HG03460 (cell line): ENCODE measurements around the gene RPL18A.

Experiments
- ATAC-seq: cut with Tn5 transposase; IDR thresholded peaks from one replicate; pipeline ENCODE4 v1.9.1; 2021; ENCODE audit not compliant: unreplicated experiment

The RPL18A gene

DNA sequence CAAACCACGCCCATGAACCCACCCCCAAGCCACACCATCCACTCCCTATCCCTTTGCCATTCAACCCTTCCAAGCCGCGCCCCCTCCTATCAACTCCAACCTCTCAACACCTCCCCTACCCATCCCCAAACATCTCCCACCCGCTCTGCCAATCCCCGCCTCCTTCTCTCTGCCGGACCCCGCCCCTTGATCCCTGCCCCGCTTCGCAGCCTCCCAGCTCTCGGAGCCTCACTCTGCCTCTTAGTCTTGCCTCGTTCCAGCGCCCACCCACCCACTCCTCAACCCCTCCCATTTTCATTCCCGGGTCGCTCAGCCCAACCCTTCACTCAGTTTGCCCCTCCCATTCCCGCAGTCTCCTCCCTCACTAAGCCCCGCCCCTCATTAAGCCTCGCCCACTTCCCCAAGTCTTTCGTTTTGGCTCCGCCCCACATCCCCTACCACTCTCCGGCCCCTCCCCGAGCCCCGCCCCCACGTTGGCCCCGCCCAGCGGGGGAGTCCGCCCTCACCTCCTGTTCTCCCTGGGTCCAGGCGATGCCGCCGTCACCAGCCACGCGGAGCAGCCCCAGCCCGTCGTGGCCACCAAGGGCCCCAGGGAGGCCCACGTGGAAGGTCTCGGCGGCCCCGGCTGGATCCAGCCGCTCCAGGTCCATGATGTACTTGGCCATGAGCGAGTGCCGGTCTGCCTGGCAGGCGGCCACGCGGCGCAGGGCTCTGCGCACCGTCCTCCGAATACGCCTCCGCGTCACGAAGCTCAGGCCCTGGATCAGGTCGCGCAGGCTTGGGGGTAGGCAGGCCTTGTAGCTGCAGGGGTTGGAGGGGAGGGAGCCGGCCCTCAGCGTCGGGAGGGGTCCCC, 17.7 kb upstream of the RPL18A start:
- ATAC-seq, result no peak

DNA sequence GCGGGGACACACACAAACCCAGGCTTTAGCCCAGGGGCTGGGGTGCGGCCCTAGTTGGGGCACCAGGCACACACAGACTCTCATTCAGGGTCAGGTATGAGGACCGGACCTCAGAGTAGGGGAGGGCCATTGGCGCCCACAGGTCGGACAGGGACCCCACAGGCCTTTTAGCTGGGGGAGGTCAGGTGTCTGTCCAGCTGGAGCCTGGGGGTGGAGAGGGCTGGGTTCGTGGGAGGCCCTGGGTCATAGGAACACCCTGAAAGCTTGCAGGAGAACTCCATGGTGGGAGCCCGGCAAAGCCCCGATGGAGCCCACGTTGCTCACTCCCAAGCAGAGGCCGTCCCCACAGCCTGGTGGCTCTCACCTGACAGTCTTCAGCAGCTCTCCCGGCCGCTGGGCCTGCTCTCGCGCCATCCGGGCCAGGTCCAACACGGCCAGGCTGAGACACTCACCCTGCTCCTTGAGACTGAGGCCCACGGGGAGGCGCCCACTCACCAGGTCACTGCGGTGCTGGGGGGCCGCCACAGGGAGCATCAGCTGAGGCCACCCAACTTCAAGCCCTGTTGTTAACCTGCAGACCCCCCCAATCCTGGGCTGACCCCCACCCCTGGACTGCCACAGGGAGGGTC, 16.9 kb upstream of the RPL18A start:
- ATAC-seq, result no peak

DNA sequence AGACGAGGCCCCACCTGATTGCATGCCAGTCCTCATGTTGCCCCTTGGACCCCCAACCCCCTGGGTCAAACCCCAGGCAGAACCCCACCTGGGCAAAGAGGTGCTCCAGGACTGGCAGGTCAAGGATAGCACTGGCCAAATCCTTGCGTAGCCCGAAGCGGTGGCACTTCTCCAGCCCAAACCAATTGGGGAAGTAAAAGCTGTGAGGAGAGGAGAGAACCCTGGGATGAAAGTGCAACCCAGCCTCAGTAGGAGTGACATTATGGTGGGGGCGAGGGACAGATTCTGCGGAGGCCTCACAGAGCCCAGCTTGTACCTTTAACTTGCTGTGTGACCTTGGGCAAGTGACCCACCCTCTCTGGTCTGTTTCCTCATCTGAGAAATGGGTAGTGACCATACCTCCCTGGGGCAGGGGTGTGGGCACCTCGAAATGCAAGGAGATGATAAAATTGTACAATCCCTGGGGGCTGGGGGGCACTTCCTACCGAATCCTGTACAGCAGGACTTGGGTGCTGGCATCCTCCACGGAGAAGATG, 16.4 kb upstream of the RPL18A start:
- ATAC-seq, result no peak

DNA sequence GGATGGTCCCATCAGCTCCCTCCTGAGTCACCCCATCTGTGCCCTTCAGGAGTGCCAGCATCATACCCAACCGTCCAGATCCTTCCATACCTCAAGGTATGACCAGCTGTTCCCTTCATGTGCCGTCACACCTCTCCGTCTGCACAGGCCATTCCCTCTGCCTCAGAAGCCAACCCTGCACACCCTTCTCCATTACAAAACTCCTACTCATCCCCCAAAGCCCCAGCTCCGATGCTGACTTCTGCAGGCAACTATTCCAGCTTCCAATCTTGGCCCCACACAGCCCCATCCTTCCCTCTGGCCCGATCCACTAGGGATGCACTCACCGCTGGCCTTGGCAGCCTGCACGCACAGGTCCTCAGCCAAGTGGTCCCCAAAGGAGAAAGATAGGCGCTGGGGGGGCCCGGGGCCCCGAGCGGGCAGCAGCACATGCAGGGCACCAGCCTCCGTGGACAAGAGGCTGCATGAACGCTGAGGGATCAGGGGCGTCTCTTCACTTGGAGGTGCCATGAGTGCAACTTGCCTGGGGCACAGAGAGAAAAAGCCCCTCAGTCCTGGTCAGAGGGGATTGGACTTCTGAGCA, 15.7 kb upstream of the RPL18A start:
- no peak for ATAC-seq

DNA sequence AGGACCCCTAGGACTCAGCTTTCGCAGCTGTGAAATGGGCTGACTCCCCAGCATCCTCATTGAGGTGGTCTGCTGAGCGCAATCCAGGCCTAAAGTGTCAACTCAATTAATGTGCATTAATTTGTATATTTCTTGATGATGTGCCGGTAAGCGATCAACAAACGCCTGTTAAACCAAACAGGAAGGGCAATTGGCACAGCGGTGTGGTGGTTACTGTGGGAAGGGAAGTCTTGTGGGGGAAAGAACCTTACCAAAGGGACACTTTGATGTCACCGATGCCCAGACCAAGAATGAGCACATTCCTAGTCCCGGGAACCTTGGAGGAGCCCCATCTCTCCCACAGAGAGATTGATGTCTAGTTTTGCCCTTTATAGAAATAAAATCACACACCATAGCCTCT, 13.6 kb upstream of the RPL18A start:
- no peak for ATAC-seq

DNA sequence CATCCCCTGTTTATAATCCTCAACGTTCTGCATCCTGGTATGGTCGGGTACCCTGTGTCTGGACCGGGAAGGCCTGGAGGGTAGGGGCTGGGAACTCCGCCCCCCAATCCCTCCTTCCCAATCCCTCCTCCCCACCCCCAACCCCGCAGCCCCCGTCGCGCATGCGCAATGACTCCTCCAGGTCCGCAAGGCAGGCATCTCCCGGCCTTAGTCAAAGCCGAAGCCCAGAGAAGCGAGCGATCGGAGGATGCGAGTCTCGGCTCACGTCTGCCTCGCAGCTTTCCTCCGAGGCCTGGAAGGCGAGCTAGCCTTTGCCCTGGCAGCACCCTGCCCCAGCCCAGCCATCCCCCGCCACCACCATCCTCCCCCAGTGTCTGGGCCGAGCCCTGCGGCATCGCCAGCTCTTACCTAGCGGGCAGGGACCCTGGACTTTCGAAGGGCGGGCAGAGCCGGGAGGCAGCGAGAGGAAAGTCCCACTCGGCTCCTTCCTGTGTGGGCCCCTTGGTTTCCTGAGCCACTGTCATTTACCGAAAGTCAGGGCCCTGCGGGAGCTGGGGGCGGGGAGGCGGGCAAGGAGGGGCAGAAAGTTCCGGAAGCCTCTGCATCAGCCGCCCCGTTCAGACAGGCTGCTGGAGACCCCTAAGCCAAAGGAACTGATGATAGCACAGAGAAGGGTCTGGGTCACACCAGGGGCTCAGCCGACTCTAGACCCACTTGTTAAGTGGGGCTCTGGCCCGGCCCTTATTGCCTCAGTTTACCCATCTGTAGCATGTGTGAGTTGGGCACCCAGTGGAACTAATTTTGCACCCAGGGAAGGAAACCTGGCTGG, 12.0 kb upstream of the RPL18A start, which contains the start of gene JAK3:
Gene JAK3 (minus strand): TSS at position 445 of the 829 bp plus-strand sequence. CDS start 3,565 bp downstream, outside the sequence.
- ATAC-seq, result no peak

DNA sequence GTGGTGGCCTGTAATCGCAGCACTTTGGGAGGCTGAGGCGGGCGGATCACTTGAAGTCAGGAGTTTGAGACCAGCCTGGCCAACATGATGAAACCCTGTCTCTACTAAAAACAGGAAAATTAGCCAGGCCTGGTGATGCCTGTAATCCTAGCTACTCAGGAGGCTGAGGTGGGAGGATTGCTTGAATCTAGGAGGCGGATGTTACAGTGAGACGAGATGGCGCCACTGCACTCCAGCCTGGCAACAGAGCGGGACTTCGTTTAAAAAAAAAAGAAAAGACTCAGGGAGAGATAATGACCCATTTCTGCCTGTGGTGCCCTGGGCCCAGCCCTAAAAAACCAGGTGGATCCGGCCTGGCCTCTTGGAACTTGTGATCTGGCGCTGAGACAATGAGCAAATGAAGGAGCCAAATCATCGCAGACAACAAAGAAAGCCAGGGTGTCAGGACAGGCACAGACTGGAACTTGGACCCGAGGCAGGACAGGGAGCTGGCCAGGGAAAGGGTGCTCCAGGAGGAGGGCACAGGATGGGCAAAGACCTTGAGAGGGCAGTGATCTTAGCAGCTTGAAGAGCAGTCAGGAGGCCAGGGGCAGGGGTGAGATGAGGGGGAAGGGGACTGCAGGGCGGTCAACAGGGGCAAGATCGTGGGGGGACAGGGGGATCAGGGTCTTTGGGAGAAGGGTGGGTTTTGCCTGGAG, 11.0 kb upstream of the RPL18A start:
- no peak for ATAC-seq

DNA sequence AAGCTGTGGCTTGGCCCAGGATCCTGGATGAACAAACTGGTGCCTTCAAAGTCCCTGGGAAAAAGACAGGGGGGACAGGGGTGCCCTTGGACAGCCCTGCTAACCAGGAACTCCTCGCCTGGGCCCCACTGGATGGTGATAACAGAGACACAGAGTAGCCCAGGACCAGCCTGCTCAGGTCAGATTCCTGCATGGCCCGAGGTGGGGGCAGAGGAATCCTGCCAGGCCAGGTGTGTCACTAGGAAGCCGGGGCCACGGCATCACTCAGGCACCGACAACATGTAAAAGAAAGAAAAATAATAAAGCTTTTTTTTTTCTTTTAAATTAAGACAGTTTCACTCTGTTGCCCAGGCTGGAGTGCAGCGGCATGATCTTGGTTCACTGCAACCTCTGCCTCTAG, 5.6 kb upstream of the RPL18A start:
- ATAC-seq, result no peak

DNA sequence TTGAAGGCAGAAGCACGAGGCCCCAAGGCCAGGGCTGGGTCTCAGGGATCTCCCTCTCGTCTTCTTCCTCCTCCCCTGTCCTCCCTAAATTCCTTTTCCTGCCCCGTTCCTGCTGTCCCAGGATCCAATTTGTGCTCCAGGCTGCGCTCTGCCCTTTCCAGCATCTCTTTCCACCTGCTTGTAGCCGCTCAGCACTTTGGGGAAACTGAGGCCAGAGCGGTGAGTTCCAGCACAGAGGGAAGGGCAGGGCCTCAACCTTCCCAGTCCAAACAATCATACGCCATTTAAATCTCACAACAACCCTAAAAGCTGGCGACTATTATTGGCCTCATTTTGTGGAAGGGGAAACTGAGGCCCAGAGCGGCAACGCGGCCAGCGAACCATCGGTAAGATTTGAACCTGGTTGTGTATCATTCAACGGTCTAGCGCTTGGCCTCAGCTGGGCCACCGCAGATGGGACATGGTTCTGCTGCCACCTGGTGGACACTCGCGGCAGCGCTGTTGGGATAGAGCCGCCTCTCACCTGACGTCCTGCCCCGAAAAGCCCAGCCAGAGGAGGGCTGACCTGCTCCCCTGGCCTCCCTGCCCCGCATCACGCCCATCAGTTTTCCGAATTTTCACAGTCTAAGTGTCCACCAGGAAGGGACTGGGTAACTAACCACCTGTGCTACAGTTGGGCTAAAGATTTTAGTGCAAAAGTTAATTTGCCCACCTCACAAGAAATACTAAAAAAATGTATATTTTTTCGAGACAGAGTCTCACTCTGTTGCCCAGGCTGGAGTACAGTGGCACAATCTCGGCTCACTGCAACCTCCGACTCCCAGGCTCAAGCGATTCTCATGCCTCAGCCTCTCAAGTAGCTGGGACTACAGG, 4.2 kb upstream of the RPL18A start:
- no peak for ATAC-seq

DNA sequence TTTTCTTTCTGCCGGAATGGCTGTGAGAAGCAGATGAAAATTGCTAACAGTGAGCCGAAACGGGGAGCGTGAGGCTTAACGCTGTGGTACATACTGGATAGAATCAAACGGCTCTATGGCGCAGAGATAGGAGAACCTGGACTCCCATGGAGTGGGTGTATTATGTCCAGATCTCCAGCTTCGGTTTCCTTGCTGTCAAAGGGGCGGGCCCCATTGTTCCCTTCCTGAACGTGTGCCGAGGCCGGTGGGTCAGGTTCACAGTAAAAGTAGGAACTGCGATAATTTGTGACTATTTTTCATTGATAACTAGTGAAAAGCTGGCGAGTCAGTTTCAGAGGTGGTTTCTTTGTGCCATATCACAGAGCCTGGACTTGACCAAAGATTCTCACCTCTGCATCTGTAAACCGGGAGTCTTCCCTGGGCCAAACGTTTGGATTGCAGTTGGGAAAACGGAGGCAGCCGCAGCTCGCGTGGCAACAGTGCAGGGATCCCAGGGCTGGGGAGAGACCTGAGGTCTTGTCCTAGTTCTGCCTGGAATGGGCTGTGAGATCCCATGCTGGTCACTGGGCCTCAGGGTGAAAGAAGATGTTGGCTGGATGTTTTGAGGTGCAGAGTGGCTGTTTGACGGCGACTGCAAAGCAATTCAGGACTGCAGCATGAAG, 752 bp downstream of the RPL18A start:
- no peak for ATAC-seq

DNA sequence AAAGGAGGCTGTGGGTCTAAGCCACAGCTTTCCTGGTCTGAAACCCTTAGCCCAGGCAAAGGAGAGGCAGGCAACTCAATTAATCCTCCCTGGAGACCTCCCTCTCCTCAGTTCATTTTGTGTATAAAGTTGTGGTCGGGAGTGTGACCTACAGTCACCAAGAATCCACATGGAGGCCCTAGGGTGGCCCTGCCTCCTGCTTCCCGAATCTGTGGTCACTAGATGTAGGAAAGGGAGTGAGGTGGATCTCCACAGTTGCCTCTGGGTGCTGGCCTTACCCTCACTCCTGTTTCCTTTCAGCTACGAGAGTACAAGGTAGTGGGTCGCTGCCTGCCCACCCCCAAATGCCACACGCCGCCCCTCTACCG, 1.3 kb downstream of the RPL18A start:
- ATAC-seq, result no peak

DNA sequence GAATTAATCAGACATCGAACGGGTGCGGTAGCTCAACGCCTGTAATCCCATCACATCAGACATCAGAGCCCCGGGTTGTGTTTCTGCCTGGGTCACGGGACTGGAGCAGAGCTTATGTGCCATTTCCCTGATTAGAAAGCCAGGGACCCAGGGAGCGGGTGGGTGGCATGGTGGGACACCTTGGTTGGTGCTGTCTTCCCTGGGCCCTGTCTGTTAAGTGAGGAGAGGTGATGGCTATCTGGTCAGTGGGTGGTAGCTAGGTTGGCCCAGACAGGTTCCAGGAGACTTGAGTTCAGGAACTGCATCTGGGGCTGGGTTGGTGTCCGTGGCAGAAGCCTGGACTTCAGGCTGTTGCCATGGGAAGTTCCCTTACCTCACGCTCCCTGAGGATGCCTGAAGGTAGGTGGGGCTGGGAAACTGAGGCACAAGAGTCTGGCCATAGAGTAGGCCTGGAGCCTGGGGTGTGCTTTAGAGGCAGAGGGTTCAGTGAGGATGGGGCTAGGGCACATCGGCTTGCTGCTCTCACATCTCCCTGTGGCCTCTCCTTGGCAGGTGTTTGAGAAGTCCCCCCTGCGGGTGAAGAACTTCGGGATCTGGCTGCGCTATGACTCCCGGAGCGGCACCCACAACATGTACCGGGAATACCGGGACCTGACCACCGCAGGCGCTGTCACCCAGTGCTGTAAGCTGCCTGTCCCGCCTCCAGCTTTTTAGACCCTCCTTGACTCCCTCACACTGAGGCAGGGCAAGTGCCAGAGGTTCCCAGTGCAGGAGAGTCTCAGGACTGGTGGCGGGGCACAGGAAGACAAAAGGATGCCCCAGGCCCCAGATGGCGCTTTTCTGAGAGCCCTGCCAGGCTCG, 2.1 kb downstream of the RPL18A start:
- no peak for ATAC-seq

DNA sequence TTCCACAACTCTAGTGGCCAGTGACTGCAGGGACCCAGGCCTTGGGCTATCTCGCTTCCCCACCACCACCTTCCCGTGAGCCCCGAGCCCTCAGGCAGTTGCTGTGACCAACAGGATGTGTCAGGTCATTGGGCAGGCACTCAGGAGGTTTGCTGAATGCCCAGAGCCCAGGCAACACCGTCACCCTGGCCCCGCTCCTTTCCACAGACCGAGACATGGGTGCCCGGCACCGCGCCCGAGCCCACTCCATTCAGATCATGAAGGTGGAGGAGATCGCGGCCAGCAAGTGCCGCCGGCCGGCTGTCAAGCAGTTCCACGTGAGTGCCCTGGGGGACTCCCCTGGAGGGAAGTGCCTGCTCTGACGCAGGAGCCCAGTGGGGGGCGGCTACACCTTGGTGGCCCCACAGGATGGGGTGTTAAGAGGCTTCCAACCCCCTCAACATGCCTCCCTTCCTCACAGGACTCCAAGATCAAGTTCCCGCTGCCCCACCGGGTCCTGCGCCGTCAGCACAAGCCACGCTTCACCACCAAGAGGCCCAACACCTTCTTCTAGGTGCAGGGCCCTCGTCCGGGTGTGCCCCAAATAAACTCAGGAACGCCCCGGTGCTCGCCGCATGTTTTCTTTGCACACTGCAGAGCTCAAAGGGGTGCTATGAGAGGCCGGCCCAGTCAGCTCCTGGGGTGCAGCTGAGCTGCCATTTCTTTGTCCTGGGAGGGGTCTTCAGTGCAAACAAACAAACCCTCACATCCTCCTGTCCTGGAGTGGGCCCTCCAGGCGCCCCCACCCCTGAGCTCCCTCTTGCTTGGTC, 3.2 kb downstream of the RPL18A start:
- no peak for ATAC-seq

DNA sequence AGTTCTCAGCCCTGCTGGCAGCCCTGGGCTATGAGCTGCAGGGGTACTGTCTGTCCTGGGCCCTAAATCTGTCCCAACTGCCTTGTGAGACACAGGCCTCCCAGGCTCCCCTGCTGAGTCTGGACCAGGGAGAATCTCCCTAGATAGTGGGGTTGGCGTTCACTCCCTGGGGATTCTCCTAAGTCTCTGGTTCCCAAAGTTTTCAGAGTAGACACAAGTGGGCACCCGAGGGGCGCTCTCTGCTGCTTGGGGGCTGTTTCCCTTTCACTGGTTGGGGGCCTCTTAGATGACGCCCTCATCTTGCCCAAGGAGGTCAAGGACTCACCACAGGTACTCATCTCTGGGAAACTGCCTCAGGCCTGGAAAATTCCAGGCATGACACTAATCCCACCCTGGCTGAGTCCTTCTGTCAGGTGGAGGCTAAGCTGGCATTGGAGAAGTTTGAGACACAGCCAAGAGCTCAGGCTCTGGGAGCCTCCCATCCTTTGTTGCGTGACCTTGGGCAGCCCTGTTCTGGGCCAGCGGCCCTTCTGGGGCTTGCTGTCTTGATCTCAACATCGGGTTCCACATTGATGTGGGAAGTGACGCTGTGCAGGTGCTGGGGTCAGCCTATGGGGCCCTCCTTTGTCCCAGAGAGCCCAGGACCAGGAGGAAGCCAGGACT, 3.9 kb downstream of the RPL18A start:
- ATAC-seq, result no peak

DNA sequence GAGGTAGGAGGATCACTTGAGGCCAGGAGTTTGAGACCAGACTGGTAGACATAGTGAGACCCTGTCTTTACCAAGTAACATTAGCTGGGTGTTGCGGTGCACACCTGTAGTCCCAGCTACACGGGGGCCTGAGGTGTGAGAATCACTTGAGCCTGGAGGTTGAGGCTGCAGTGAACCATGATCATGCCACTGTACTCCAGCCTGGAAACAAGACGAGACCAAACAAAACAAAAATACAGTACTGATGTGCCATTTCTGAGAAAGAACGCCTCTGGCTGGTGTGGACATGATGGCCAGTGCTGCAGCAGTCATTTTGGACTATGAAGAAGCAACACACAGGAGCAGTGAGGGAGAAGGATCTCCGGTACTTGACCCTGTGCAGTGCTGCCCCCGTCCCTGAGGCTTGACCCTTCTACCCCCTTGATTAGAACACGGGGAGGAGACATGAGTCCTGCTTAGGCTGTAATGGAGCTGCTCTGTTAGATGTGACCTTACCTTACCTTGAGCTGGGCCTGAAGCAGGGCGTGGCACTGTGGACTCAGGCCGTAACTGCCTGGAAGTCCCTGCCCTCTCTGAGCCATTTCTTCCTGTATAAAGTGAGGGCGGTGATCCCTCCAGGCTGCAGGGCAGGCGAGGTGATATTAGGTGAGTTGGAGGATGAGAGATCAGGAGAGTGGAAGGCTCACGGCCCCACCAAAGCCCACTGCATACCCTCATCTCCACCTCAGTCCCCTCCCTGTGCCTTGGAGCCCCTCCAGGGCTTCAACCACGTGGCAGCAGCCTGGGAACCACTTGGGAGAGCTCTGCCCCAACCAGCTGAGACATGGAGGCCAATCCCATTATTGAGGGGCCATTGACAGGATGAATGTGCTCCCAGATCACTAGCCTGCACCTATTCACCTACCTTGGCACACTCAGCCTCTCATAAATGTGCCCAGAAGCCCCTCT, 5.9 kb downstream of the RPL18A start:
- ATAC-seq, result no peak
